Peyer's patch (tissue), 4 donors: ENCODE data around the gene ITGB2. TPM values are rescaled to one million over a fixed set of nuclear protein-coding genes. Genes with fewer than 3 reads are reported as not detected.
A peak's percentile ranks its signal among the peaks of the same experiment; 100 is the strongest.

Experiments
- DNase-seq, 3 donors: peaks; one replicate each; pipeline ENCODE4 v3.0.0-alpha.2; 2017 to 2019
- H3K27ac ChIP-seq, 4 donors: fragments of 200-600 bp; sonication (generic); one replicate each; pipeline ENCODE4 v1.5.1; 2016 to 2019
- H3K27me3 ChIP-seq, 2 donors: fragments of 200-600 bp; sonication (generic); one replicate each; pipeline ENCODE4 v1.5.1; 2019
- H3K36me3 ChIP-seq, 3 donors: fragments of 200-600 bp; sonication (generic); one replicate each; pipeline ENCODE4 v1.5.1; 2016 to 2019
- H3K4me1 ChIP-seq, 4 donors: fragments of 200-600 bp; sonication (generic); one replicate each; pipeline ENCODE4 v1.5.1; 2016 to 2019
- H3K4me3 ChIP-seq, 4 donors: fragments of 200-600 bp; sonication (generic); 1 replicate in 3 of 4; 2 replicates in 1 of 4; pipeline ENCODE4 v1.5.1; 2016 to 2019; ENCODE audit warnings: mild to moderate bottlenecking in 1 of 4
- H3K9me3 ChIP-seq, 4 donors: fragments of 200-600 bp; sonication (generic); one replicate each; pipeline ENCODE4 v1.5.1; 2016 to 2019; ENCODE audit warnings: mild to moderate bottlenecking in 1 of 4
- CTCF ChIP-seq, 6 experiments: fragments of 450-650 bp in 4 of 6; fragments of 200-600 bp in 2 of 6; sonication (generic) in 1 of 6; IDR thresholded peaks; one replicate each; pipeline ENCODE4 v1.5.1; 2017 to 2019; ENCODE audit warnings: antibody characterized with exemption in 6 of 6, mild to moderate bottlenecking in 3 of 6, moderate library complexity in 1 of 6
- POLR2A ChIP-seq, 2 donors: fragments of 450-650 bp; IDR thresholded peaks; one replicate each; pipeline ENCODE4 v1.5.1; 2017; ENCODE audit warnings: antibody characterized with exemption in 2 of 2, mild to moderate bottlenecking in 2 of 2, moderate library complexity in 2 of 2
- total RNA-seq, 4 donors: library from RNA; depleted of rRNA; stranded (reverse); fragments of >200 nt; gene quantifications; one replicate each; pipeline ENCODE4 v1.1.0, GENCODE V29; 2016

ITGB2 gene
- total RNA-seq, 4 donors from 2014 or later, result 9.3 to 58.6 (median 16.4) TPM

GRCh38 chr21:44854664-44855446, 65.8 kb downstream of the ITGB2 start:
- H3K4me1 ChIP-seq, result peaks cover 0 to 29% (median 0%) of the 10 kb centered on the region in 4 donors
- H3K27me3 ChIP-seq, result no peaks in the 10 kb centered on the region
- no peaks in the 10 kb centered on the region for H3K9me3 ChIP-seq
- TF ChIP-seq POLR2A (IDR thresholded peaks at IDR 0.05), result no peak
- no peak for TF ChIP-seq CTCF (IDR thresholded peaks at IDR 0.05)
- H3K36me3 ChIP-seq, result peaks cover 0 to 92% (median 0%) of the 10 kb centered on the region in 3 donors
- H3K4me3 ChIP-seq, result no peak overlapping the region
- no peak overlapping the region for H3K27ac ChIP-seq
- peak in 1 of 3 donors; percentile 42 for DNase-seq

- peaks cover 0 to 92% (median 0%) of the 10 kb centered on the region in 3 donors for H3K36me3 ChIP-seq
- H3K4me3 ChIP-seq, result no peak overlapping the region
- no peak overlapping the region for H3K27ac ChIP-seq
- no peaks in the 10 kb centered on the region for H3K9me3 ChIP-seq
- TF ChIP-seq POLR2A (IDR thresholded peaks at IDR 0.05) (no peak), CTCF (IDR thresholded peaks at IDR 0.05) (no peak)
- H3K27me3 ChIP-seq, result no peaks in the 10 kb centered on the region
- DNase-seq, result peak in 1 of 3 donors; percentile 20
- peaks cover 0 to 31% (median 0%) of the 10 kb centered on the region in 4 donors for H3K4me1 ChIP-seq
Measured at GRCh38 chr21:44854391-44854663, 66.4 kb downstream of the ITGB2 start.

GRCh38 chr21:44853601-44854390, 66.9 kb downstream of the ITGB2 start:
- Histone ChIP-seq H3K4me1 (peaks cover 0 to 36% (median 0%) of the 10 kb centered on the region in 4 donors), H3K9me3 (no peaks in the 10 kb centered on the region), H3K27me3 (no peaks in the 10 kb centered on the region), H3K4me3 (no peak overlapping the region), H3K36me3 (peaks cover 0 to 92% (median 0%) of the 10 kb centered on the region in 3 donors), H3K27ac (no peak overlapping the region)
- DNase-seq, result peak in 1 of 3 donors; percentile 64
- no peak for TF ChIP-seq POLR2A (IDR thresholded peaks at IDR 0.05)
- no peak for TF ChIP-seq CTCF (IDR thresholded peaks at IDR 0.05)

DNA sequence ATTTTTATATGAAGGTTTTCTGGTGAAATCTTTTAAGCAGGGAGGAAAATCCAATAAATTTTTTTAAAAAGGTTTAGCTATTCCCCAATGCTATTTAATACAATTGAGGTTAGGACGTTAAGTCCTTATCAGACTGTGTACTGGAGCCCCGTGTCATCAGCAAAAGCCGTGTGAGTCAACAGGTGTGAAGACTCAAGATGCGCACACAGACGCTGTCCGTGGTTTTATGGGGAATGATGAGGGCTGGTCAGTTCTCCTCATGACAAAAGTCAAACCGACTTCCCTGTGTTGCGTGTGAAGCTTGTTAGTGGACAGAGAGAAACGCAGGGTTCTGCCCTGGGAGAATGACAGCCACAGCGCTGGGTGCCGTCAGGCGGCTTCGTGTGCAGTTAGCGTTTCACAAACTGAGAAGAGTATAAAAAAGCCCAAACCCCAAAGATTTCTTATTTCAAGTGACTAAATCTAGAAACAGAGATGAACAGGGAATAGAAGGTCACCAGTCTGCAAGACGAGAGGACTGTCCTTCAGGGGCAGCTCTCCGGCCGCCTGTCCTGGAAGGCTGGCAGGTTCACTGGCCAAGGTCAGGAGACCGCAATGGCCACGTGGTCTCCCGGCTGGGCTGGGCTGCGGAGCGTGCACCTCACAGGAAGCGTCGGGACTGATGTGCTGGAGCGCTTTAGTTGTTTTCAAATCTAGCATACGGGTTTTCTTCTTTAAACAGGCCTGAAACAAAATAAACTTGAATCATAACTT, 69.6 kb downstream of the ITGB2 start:
- no peaks in the 10 kb centered on the region for H3K27me3 ChIP-seq
- peak in 1 of 3 donors; percentile 41 for DNase-seq
- TF ChIP-seq CTCF (IDR thresholded peaks at IDR 0.05), result no peak
- TF ChIP-seq POLR2A (IDR thresholded peaks at IDR 0.05), result no peak
- H3K9me3 ChIP-seq, result no peaks in the 10 kb centered on the region
- H3K4me3 ChIP-seq, result no peak overlapping the region
- peak overlapping the region in 1 of 4 donors; percentile 73 for H3K27ac ChIP-seq
- H3K36me3 ChIP-seq, result peaks cover 0 to 73% (median 0%) of the 10 kb centered on the region in 3 donors
- H3K4me1 ChIP-seq, result peaks cover 3 to 58% (median 5%) of the 10 kb centered on the region in 4 donors

DNA sequence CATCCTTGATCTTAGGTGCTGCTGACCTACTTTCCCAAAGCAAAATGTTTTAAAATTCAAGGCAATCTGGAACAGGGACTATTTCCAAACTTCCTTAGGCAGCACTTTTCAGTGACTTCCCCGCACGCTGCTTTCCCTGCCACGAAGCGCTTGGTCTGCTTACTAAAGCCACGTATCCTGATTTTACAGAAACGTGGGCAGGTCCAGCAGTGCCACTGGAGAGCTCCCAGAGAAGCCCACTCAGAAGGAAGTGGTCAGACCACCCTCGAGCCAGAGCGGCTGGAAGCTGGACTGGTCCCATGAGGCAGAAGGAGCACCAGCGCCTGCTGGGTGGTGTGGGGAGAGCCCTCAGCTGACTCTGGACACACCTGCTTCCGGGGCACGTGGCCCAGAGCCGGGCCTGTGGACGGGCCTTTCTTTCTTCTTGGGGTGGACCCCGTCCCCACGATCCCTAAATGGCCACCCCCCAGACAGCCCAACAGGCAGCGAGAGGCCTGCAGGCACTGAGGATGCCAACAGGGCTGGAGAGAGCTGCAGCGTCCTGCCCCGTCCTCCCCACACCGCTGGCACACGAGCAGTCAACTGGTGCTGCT, 70.4 kb downstream of the ITGB2 start:
- H3K4me3 ChIP-seq, result no peak overlapping the region
- H3K36me3 ChIP-seq, result peaks cover 0 to 65% (median 0%) of the 10 kb centered on the region in 3 donors
- TF ChIP-seq POLR2A (IDR thresholded peaks at IDR 0.05) (no peak), CTCF (IDR thresholded peaks at IDR 0.05) (peak in 1 of 6 experiments; percentile 7)
- H3K4me1 ChIP-seq, result peaks cover 8 to 65% (median 13%) of the 10 kb centered on the region in 4 donors
- no peaks in the 10 kb centered on the region for H3K27me3 ChIP-seq
- H3K9me3 ChIP-seq, result no peaks in the 10 kb centered on the region
- peak overlapping the region in 3 of 4 donors; percentile 34 to 85 (median 73) for H3K27ac ChIP-seq
- DNase-seq, result peak in 2 of 3 donors; percentile 47 to 57
